Astrocyte (in vitro differentiated cells and primary cell): Measurements from ENCODE around the gene APOB.

ENCODE experiments used
- EZH2 ChIP-seq: IDR thresholded peaks from 2 replicates; pipeline ENCODE4 v1.6.1; 2012; ENCODE audit warnings: mild to moderate bottlenecking, low read length, inconsistent platforms; ENCODE audit not compliant: insufficient read depth
- TF ChIP-seq, protein P1 (sequence below): IDR thresholded peaks from 2 replicates; pipeline ENCODE4 v1.5.1; 2011; ENCODE audit warnings: low read depth, mild to moderate bottlenecking, inconsistent platforms, low read length, moderate library complexity; ENCODE audit not compliant: insufficient read depth

DNA sequence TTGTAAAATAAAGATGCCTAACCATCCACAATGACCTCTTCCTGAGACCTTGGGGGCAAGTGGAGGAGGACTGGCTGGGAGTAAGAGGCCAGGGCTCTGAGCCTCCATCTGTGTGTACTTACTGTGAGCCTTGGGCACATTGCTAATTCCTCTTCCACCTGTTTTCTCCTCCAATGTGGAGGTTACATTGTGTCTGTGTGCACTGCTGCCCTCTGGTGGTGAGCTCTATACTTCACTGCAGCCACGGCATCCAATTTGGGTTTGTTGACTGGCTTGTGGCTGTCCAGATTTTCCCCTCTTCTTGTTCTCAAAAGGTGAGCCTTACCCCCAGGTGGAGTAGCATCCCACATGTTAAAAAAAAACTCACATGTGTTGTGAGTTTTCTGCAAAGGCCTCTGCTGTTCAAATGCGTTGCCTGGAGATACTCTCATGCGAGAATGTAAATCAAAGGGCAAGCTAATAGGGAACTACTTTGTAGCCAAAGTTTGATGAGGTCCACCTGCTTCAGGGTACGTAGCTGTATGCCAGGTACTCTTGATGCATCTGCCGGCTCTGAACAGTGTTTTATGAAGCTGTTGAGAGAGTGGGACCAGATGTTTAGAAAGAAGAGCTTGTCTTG lies 80.8 kb downstream of the APOB start:
- TF ChIP-seq EZH2, result no peak
- TF ChIP-seq, protein P1, sequence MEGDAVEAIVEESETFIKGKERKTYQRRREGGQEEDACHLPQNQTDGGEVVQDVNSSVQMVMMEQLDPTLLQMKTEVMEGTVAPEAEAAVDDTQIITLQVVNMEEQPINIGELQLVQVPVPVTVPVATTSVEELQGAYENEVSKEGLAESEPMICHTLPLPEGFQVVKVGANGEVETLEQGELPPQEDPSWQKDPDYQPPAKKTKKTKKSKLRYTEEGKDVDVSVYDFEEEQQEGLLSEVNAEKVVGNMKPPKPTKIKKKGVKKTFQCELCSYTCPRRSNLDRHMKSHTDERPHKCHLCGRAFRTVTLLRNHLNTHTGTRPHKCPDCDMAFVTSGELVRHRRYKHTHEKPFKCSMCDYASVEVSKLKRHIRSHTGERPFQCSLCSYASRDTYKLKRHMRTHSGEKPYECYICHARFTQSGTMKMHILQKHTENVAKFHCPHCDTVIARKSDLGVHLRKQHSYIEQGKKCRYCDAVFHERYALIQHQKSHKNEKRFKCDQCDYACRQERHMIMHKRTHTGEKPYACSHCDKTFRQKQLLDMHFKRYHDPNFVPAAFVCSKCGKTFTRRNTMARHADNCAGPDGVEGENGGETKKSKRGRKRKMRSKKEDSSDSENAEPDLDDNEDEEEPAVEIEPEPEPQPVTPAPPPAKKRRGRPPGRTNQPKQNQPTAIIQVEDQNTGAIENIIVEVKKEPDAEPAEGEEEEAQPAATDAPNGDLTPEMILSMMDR, result peak; percentile 80
